Measurements from ENCODE around the gene ACSS1.

DNA sequence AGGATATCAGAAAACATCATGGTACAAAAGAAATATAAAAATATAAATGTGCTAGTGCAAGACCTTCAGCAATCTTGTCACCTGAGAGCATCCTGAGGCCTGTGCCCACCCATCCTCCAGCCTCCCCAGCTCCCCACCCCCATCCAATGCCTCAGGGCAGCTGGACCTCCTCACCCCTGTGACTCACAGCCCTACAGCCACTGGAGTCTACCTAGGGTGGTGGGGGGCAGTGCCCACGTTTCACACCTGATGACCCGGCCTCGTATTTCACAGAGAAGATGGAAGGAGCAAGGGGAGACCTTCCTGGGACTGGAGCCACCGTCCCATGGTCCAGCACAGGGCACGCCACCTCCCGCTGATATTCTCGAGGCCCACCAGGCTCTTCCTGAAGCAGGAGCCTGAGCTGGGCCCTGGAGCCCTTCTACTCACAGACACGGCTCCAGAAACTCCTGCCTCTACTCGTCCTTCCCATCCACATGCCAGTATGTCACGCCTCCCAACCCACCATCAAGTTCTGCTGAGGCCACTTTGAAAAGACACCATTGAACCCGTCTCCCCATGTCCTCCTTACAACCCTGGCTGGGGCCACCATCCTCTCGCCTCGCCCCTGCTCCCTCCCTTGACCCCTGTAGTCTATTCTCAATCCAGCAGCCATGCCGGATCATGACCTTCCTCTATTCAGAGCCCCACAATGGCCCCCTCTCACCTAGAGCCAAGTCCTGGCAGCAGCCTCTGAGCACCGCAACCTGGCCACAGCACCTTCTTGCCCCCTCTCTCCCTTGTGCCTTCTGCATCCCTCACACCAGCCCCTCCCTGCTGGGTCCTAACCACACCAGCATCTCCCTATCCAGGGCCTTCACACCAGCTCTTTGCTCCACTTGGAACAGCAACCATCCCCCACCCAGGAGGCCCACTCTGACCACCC, 78.6 kb downstream of the ACSS1 start:
- TF ChIP-seq GATA3 (IDR thresholded peaks at IDR 0.05; ENCODE audit: low read depth, low read length) (no peak), GATA2 (IDR thresholded peaks at IDR 0.05; ENCODE audit: low read depth, low read length) (no peak)
